ENCODE data around the gene SPEN.

DNA sequence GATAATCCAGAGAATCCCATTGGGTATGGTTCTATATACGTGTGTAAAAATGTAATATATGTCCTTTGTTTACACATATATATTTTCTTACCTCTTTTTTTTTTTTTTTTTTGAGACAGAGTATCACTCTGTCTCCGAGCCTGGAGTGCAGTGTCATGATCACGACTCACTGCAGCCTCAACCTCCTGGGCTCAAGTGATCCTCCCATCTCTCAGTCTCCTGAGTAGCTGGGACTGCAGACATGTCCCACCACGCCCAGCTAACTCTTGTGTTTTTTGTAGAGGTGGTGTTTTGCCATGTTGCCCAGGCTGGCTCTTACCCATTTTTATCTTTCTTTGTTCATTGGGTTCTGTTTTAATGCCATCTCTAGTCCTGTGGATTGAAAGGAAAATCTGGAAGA is 68.9 kb downstream of the SPEN start:
- TF ChIP-seq, protein P1, sequence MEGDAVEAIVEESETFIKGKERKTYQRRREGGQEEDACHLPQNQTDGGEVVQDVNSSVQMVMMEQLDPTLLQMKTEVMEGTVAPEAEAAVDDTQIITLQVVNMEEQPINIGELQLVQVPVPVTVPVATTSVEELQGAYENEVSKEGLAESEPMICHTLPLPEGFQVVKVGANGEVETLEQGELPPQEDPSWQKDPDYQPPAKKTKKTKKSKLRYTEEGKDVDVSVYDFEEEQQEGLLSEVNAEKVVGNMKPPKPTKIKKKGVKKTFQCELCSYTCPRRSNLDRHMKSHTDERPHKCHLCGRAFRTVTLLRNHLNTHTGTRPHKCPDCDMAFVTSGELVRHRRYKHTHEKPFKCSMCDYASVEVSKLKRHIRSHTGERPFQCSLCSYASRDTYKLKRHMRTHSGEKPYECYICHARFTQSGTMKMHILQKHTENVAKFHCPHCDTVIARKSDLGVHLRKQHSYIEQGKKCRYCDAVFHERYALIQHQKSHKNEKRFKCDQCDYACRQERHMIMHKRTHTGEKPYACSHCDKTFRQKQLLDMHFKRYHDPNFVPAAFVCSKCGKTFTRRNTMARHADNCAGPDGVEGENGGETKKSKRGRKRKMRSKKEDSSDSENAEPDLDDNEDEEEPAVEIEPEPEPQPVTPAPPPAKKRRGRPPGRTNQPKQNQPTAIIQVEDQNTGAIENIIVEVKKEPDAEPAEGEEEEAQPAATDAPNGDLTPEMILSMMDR (conservative IDR thresholded peaks at IDR 0.05 in 1 of 2, IDR thresholded peaks at IDR 0.05 in 1 of 2; ENCODE audit: extremely low read depth in 1 of 2, insufficient read depth in 1 of 2, low read depth in 1 of 2, low read length in 2 of 2) = no peak
- TF ChIP-seq EZH2 (IDR thresholded peaks at IDR 0.05; ENCODE audit: borderline replicate concordance, low read length) = no peak
